ENCODE measurements around the gene CHRNA9.

Gene CHRNA9

GRCh38 chr4:40331961-40332360 lies 3.2 kb upstream of the CHRNA9 start:
- no peak for TF ChIP-seq EZH2 (optimal IDR thresholded peaks at IDR 0.05; ENCODE audit: low read depth, low read length)
- no peak for TF ChIP-seq CTCF (IDR thresholded peaks at IDR 0.05; ENCODE audit: low read length)
- TF ChIP-seq EZH2phosphoT487 (IDR thresholded peaks at IDR 0.05; ENCODE audit: low read length) = no peak
- H3K79me2 ChIP-seq (ENCODE audit: low read length) = no peaks in the 10 kb centered on the region

GRCh38 chr4:40333921-40334352 lies 1.2 kb upstream of the CHRNA9 start:
- H2AFZ ChIP-seq (ENCODE audit: low read length) = no peak overlapping the region
- H4K20me1 ChIP-seq (ENCODE audit: insufficient read depth, low read length) = no peaks in the 10 kb centered on the region
- no peak overlapping the region for H3K27ac ChIP-seq (ENCODE audit: low read length)
- no peak for DNase-seq
- H3K79me2 ChIP-seq (ENCODE audit: low read length) = no peaks in the 10 kb centered on the region
- H3K9ac ChIP-seq (ENCODE audit: low read length) = no peak overlapping the region
- no peak for TF ChIP-seq CTCF (IDR thresholded peaks at IDR 0.05; ENCODE audit: low read length)
- no peak for TF ChIP-seq EZH2 (optimal IDR thresholded peaks at IDR 0.05; ENCODE audit: low read depth, low read length)
- TF ChIP-seq EZH2phosphoT487 (IDR thresholded peaks at IDR 0.05; ENCODE audit: low read length) = no peak
- no peak overlapping the region for H3K4me2 ChIP-seq (ENCODE audit: low read depth, low read length)
- no peaks in the 10 kb centered on the region for H3F3A ChIP-seq (ENCODE audit: insufficient read depth, low read length)
- H3K27me3 ChIP-seq (replicated peaks; ENCODE audit: insufficient read depth, low read length) = no peaks in the 10 kb centered on the region
- no peaks in the 10 kb centered on the region for H3K9me2 ChIP-seq (replicated peaks; ENCODE audit: insufficient read depth, low read length)
- H3K9me3 ChIP-seq (replicated peaks; ENCODE audit: insufficient read depth, low read length) = no peaks in the 10 kb centered on the region
- H3K4me3 ChIP-seq (ENCODE audit: low read length) = no peak overlapping the region
- H3K36me3 ChIP-seq (replicated peaks; ENCODE audit: insufficient read depth, low read length) = no peaks in the 10 kb centered on the region
- H3K4me1 ChIP-seq (ENCODE audit: low read length) = no peaks in the 10 kb centered on the region

More at GRCh38 chr4:40331961-40332360, 3.2 kb upstream of the CHRNA9 start:
- no peaks in the 10 kb centered on the region for H3K9me3 ChIP-seq (replicated peaks; ENCODE audit: insufficient read depth, low read length)
- no peak overlapping the region for H3K9ac ChIP-seq (ENCODE audit: low read length)
- H4K20me1 ChIP-seq (ENCODE audit: insufficient read depth, low read length) = no peaks in the 10 kb centered on the region
- H3K27me3 ChIP-seq (replicated peaks; ENCODE audit: insufficient read depth, low read length) = no peaks in the 10 kb centered on the region
- no peaks in the 10 kb centered on the region for H3F3A ChIP-seq (ENCODE audit: insufficient read depth, low read length)
- no peak overlapping the region for H3K27ac ChIP-seq (ENCODE audit: low read length)
- H3K36me3 ChIP-seq (replicated peaks; ENCODE audit: insufficient read depth, low read length) = no peaks in the 10 kb centered on the region
- no peak overlapping the region for H3K4me2 ChIP-seq (ENCODE audit: low read depth, low read length)
- DNase-seq = no peak
- no peaks in the 10 kb centered on the region for H3K9me2 ChIP-seq (replicated peaks; ENCODE audit: insufficient read depth, low read length)
- no peak overlapping the region for H3K4me3 ChIP-seq (ENCODE audit: low read length)
- no peaks in the 10 kb centered on the region for H3K4me1 ChIP-seq (ENCODE audit: low read length)
- no peak overlapping the region for H2AFZ ChIP-seq (ENCODE audit: low read length)

- Histone ChIP-seq H3K4me1 (ENCODE audit: low read length) (no peaks in the 10 kb centered on the region), H3K27ac (ENCODE audit: low read length) (no peak overlapping the region), H3K9me3 (replicated peaks; ENCODE audit: insufficient read depth, low read length) (no peaks in the 10 kb centered on the region), H3K9ac (ENCODE audit: low read length) (no peak overlapping the region), H3K9me2 (replicated peaks; ENCODE audit: insufficient read depth, low read length) (no peaks in the 10 kb centered on the region), H2AFZ (ENCODE audit: low read length) (no peak overlapping the region), H3K36me3 (replicated peaks; ENCODE audit: insufficient read depth, low read length) (no peaks in the 10 kb centered on the region), H3K79me2 (ENCODE audit: low read length) (no peaks in the 10 kb centered on the region), H3F3A (ENCODE audit: insufficient read depth, low read length) (no peaks in the 10 kb centered on the region), H3K4me3 (ENCODE audit: low read length) (no peak overlapping the region), H3K27me3 (replicated peaks; ENCODE audit: insufficient read depth, low read length) (no peaks in the 10 kb centered on the region), H3K4me2 (ENCODE audit: low read depth, low read length) (no peak overlapping the region), H4K20me1 (ENCODE audit: insufficient read depth, low read length) (no peaks in the 10 kb centered on the region)
- TF ChIP-seq CTCF (IDR thresholded peaks at IDR 0.05; ENCODE audit: low read length) = no peak
- TF ChIP-seq EZH2phosphoT487 (IDR thresholded peaks at IDR 0.05; ENCODE audit: low read length) = no peak
- no peak for TF ChIP-seq EZH2 (optimal IDR thresholded peaks at IDR 0.05; ENCODE audit: low read depth, low read length)
- no peak for DNase-seq
These were observed 377 bp downstream of the CHRNA9 start for GRCh38 chr4:40335525-40335894.

All from MM.1S (cell line).